GM19467 (cell line): Measurements from ENCODE around the gene PMFBP1.
A peak's percentile ranks its signal among the peaks of the same experiment; 100 is the strongest.
"Not testable (repeated sequence)": the region's sequence is repeated elsewhere in the genome, so short reads cannot be mapped to it uniquely, and the experiment has no call there.

Source experiments
- ATAC-seq: cut with Tn5 transposase; IDR thresholded peaks from one replicate; pipeline ENCODE4 v1.9.1; 2021; ENCODE audit warnings: mild to moderate bottlenecking, moderate library complexity; ENCODE audit not compliant: unreplicated experiment

PMFBP1 gene

GRCh38 chr16:72109300-72109699, 62.7 kb downstream of the PMFBP1 start:
- ATAC-seq: no peak

DNA sequence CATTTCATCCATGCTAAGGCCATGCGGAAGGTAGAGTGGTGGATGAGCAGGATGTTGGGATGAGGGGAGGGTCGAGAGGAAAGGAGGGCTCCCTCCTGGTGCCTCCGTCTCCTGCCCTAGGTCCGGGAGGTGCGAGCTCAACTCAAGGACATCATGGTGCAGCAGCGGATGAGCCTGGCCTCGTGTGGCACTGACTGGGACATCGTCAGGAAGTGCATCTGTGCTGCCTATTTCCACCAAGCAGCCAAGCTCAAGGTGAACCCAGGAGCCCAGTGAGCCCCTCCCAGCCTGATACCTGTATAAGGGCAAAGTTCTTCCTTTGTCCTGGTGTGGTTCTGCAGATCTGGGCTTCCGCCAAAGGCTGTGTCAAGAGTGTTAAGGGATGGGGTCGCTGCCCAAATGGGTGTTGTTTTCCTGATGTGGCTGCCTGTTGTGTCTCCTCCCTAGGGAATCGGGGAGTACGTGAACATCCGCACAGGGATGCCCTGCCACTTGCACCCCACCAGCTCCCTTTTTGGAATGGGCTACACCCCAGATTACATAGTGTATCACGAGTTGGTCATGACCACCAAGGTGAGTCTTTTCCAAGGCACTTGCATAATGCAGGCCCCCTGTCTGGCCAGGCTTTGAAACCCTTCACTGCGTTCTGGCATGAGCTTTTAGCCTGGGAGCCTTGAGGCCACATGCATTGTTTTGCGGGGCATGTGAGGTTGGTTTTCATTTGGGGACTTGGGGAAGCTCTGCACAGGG, 63.4 kb downstream of the PMFBP1 start:
- no peak for ATAC-seq

GRCh38 chr16:72107371-72107770, 64.6 kb downstream of the PMFBP1 start:
- ATAC-seq: no peak

- ATAC-seq: no peak
These were observed 66.0 kb downstream of the PMFBP1 start for GRCh38 chr16:72105978-72106377.

DNA sequence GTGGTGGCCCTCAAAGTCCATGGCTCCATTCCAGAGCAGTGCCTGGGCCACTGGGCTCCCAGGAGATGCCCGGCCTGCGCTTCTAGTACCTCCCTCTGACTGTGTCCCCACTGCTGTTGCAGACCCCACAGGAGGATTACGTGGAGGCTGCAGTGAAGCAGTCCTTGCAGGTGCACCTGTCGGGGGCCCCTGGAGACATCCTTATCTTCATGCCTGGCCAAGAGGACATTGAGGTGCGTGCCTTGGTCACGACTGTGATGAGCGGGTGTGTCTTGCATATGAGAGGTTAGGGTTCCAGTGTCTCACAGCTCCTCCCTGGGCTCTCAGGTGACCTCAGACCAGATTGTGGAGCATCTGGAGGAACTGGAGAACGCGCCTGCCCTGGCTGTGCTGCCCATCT, 67.0 kb downstream of the PMFBP1 start:
- ATAC-seq: no peak

DNA sequence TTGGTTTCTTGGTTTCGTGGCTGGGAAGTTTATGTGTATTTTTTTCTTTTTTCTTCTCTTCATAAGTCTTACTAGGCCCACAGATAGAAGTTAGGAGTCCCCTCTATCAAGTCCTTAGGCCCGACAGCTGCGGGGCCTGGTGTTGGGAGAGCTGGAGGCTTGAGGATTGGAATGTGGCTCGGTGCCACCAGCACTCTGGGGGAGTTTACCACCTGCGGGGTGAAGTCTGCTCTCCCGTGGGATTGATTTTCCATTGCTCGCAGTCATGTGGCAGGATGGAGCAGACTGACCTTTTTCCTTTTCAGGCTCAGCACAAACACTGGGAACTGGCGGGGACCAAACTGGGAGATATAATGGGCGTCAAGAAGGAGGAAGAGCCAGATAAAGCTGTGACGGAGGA, 70.8 kb downstream of the PMFBP1 start:
- no peak for ATAC-seq

DNA sequence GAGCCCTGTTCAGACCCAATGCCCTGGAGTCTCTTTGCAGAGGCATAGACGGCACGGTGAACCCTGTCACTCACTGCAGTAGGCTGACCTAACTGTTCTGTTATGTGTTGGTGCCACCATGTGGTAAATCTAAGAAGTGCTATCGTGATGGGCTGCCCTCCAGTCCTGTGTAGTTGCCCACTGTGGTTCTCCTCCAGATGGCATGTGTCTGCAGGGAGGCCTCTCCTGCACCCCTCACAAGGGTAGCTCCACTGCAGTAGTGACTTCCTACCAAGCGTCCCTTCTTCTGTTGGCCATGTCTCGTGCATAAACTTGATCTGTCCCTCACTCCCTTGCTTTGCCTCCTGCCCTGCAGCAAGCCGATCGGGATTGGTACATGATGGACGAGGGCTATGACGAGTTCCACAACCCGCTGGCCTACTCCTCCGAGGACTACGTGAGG, 72.6 kb downstream of the PMFBP1 start:
- ATAC-seq: peak; percentile 61

DNA sequence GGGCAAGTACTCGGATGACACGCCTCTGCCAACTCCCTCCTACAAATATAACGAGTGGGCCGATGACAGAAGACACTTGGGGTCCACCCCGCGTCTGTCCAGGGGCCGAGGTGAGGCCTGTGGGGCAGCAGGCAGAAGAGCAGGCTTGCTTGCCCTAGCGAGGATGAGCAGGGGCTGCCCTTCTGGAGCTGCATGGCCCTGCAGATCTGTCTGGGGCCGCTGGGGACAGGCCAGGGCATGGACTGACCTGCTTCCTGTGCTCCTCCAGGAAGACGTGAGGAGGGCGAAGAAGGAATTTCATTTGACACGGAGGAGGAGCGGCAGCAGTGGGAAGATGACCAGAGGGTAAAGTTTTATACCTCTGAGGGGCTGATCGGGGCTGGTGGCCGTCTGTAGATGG, 73.0 kb downstream of the PMFBP1 start:
- ATAC-seq: no peak

DNA sequence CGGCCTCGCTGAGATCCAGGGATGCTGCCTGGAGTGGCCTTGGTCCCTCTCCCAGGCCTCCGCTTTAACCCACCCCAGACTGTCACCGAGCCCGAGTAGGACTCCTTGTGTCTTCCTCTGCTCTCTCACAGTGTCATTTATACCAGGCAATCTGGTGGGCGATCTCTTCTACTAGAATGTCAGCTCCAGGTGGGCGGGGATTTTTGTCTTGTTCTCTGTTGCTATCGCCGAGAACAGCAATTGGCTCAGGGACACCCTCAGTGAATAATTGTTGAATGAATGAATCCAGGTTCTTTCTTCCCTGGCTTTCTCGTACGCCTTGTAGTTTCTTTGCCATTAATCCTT, 77.7 kb downstream of the PMFBP1 start:
- ATAC-seq: no peak

DNA sequence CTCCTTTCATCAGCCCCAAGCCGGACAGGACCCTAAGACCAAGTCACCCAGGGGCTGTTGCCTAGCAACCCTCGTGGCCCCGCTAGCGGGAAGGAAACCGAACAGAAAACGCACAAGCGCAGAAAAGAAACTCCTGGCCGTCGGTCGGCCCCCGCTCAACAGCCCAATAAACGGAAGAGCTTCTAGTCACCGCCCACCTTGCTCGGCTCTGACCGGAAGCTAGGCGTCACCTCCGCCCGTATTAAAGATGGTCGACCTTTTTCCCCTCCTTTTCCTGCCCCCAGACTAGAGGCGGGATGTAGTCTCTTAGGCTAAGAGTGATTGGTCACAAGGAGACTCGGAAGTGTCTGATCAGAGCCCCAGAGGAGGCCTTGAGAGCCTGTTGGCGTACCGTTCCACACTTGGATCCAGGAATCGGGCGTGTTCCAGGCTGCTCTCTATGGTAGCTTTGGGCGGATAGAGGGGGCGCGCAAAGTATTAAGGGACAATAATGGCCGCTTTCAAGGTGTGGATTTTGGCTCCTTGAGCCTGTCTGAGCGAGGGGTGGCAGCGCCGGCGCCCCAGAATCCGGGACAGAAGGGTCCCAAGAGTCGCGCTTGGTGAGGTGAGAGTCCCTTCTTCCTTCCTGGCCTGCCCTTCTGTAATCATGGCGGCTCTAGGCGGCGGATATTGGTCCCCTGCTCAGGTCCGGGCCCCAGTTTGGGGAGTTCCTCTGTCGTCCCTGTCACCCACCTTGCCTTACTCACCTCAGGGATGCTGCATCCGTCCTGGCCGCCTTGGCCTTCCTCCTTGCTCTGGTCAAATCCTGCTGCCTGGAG, 78.3 kb downstream of the PMFBP1 start, which contains the start of the genes DHX38 and TXNL4B:
Gene DHX38 (plus strand): TSS at position 400 of the 818 bp plus-strand sequence. CDS start 2,311 bp downstream, outside the sequence.
Gene TXNL4B (minus strand): TSS at position 173 of the 818 bp plus-strand sequence. CDS start 2,871 bp downstream, outside the sequence.
- peak; percentile 98 for ATAC-seq

GRCh38 chr16:72092832-72093447, 79.0 kb downstream of the PMFBP1 start:
- ATAC-seq: no peak

GRCh38 chr16:72091217-72091616, 80.7 kb downstream of the PMFBP1 start:
- no peak for ATAC-seq

DNA sequence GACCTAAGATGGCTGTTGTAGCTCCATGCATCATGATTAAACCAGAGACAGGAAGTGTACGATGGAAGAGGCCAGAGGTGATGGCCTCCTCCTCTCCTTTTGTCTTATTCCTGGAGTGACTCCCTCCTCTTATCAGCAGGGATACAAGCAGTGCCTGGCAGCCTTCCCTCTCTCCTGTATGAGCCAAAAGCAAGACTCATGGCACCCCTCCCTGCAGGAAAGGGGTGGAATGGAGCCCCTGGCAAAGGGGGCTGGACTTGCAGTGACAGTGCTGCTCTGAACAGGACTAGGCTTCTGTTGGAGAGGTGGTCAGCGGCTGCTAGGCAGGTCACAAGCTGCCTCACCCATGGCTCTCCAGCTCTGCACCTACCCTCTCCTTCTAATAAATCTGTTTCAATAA, 87.0 kb downstream of the PMFBP1 start:
- ATAC-seq: no peak

DNA sequence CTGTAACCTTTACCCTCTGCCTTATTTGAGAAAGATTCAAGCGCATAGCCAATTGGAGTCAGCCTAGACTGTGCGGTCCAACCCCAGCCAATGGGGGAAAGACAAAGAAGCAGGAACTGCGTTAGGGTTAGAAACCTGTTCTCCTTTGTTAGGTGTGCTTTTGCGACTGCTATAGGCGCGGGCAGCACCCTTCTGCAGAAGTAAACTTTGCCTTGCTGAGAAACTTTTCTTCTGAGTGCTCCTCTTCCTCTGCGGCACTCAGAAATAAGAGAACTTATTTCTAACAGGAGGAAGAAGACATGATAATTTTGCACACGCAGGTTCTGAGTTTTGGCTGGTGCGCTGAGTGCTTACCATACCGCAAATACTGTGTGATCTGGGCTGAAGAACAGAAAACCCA, 87.5 kb downstream of the PMFBP1 start:
- no peak for ATAC-seq

DNA sequence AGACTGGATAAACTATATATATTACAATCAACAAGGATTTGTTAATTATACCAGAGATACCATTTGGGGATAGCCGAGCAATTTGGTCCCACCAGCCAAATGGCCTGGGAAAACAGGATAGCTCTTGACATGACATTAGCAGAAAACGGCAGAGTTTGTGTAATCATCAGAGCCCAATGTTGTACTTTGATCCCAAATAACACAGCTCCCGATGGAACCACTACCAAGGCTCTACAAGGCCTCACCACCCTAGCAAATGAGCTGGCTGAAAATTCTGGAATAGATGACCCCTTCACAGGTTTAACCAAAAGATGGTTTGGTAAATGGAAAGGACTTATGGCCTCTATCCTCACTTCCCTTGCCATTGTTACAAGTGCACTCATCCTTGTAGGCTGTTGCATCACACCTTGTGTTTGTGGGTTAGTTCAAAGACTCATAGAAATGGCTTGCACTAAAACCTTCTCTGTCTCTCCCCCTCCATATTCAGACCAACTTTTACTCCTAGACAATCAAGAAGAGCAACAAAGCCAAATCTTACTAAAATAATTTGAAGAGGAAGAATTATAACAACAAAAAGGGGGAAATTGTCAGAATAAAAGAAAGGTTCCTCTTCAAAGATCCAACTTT, 88.1 kb downstream of the PMFBP1 start:
- ATAC-seq: no peak

GRCh38 chr16:72076991-72077706, 94.8 kb downstream of the PMFBP1 start:
- ATAC-seq: not testable (repeated sequence)

- ATAC-seq: not testable (repeated sequence)
These were observed 96.9 kb downstream of the PMFBP1 start for GRCh38 chr16:72075067-72075466.

- ATAC-seq: no peak
These were observed 98.3 kb downstream of the PMFBP1 start for GRCh38 chr16:72073560-72074230.

GRCh38 chr16:72072514-72073342, 99.2 kb downstream of the PMFBP1 start:
- no peak for ATAC-seq
